Body of pancreas (tissue), 4 donors: Measurements from ENCODE around the gene SCARF2. TPM values are rescaled to one million over a fixed set of nuclear protein-coding genes. Genes with fewer than 3 reads are reported as not detected.

Source experiments
- ATAC-seq: fragments of 150-250 bp; one replicate; pipeline ENCODE4 v1.9.1; 2016
- DNase-seq, 4 donors: peaks; one replicate each; pipeline ENCODE4 v3.0.0-alpha.2; 2019
- H3K27ac ChIP-seq, 4 donors: fragments of 200-600 bp; sonication (generic); 1 replicate in 3 of 4; 2 replicates in 1 of 4; pipeline versions ENCODE4 v1.5.1 to v1.6.1; 2016 to 2019; ENCODE audit warnings: mild to moderate bottlenecking in 1 of 4, mixed read lengths in 1 of 4, moderate library complexity in 1 of 4
- H3K27me3 ChIP-seq, 2 donors: fragments of 200-600 bp; sonication (generic); one replicate each; pipeline ENCODE4 v1.6.0; 2016; ENCODE audit warnings: mild to moderate bottlenecking in 1 of 2
- H3K36me3 ChIP-seq, 2 donors: fragments of 200-600 bp; sonication (generic); replicated peaks in 1 of 2; 2 replicates each; pipeline ENCODE4 v1.5.1; 2016; ENCODE audit warnings: low read depth in 2 of 2; ENCODE audit not compliant: insufficient read depth in 1 of 2
- H3K4me1 ChIP-seq: fragments of 200-600 bp; sonication (generic); one replicate; pipeline ENCODE4 v1.6.0; 2016
- H3K4me3 ChIP-seq, 2 donors: fragments of 200-600 bp; sonication (generic); 1 replicate in 1 of 2; 2 replicates in 1 of 2; pipeline ENCODE4 v1.5.1; 2016 to 2019
- H3K9me3 ChIP-seq, 3 donors: fragments of 200-600 bp; sonication (generic); 1 replicate in 2 of 3; 2 replicates in 1 of 3; pipeline ENCODE4 v1.5.1; 2016
- CTCF ChIP-seq, 7 experiments: fragments of 450-650 bp in 4 of 7; fragments of 200-600 bp in 3 of 7; sonication (generic) in 3 of 7; IDR thresholded peaks; one replicate each; pipeline ENCODE4 v1.5.1; 2016 to 2019; ENCODE audit warnings: antibody characterized with exemption in 7 of 7
- POLR2A ChIP-seq, 3 donors: fragments of 450-650 bp; IDR thresholded peaks; one replicate each; pipeline ENCODE4 v1.6.1; 2016; ENCODE audit warnings: antibody characterized with exemption in 3 of 3, mild to moderate bottlenecking in 2 of 3
- WGBS, 2 donors: methylation state at CpG; one replicate each; pipeline ENCODE4 v1.1.5; 2017; 5-methylcytosine and 5-hydroxymethylcytosine counted together
- intact Hi-C: fragments of 100-400 bp; cut with DNase I; formaldehyde crosslinking; loops from one replicate; pipeline ENCODE4 v1.15.1; 2023
- total RNA-seq, 2 donors: library from RNA; depleted of rRNA; stranded (reverse); fragments of >200 nt; gene quantifications; one replicate each; pipeline ENCODE4 v1.1.0, GENCODE V29; 2016

Gene SCARF2
- total RNA-seq, 2 donors from 2014 or later, result 9.9 to 13.5 TPM

GRCh38 chr22:20433686-20434241, 3.9 kb downstream of the SCARF2 start:
- Histone ChIP-seq H3K4me3 (no peak overlapping the region), H3K4me1 (peaks cover 50% of the 10 kb centered on the region), H3K9me3 (no peaks in the 10 kb centered on the region), H3K27me3 (peaks cover 0 to 25% of the 10 kb centered on the region in 2 donors), H3K27ac (no peak overlapping the region), H3K36me3 (no peaks in the 10 kb centered on the region)
- WGBS, 2 donors, result 64 to 80% methylated on average over 3 to 4 of the region's 4 CpGs
- ATAC-seq (no peak), DNase-seq (no peak)
- TF ChIP-seq CTCF (IDR thresholded peaks at IDR 0.05) (no peak), POLR2A (IDR thresholded peaks at IDR 0.05) (no peak)
- intact Hi-C loops, result no loop called here

DNA sequence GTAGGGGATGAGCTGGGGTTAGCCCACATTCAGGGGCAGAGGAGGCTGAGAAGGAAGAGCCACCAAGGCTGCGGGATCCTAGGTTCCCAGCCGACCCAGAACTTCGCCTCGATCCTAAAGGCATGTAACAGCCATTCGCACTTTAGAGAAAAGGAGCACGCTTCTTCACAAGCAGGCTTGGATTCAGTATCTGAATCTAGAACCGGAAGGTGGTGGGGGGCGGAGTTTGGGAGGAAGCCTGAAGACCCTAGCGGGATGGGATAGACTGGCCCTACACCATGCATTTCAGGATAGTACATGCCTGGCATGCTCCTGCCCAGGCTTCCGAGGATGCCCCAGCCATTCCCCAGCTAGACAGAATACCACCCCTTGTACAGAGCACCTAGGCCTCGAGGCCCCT, 4.4 kb downstream of the SCARF2 start:
- 97 to 98% methylated on average over 6 to 11 of the region's 11 CpGs for WGBS, 2 donors
- Histone ChIP-seq H3K9me3 (no peaks in the 10 kb centered on the region), H3K4me1 (peaks cover 48% of the 10 kb centered on the region), H3K36me3 (no peaks in the 10 kb centered on the region), H3K4me3 (no peak overlapping the region), H3K27ac (no peak overlapping the region), H3K27me3 (peaks cover 0 to 25% of the 10 kb centered on the region in 2 donors)
- TF ChIP-seq CTCF (IDR thresholded peaks at IDR 0.05), result no peak
- DNase-seq (no peak), ATAC-seq (no peak)
- intact Hi-C loops, result no loop called here

DNA sequence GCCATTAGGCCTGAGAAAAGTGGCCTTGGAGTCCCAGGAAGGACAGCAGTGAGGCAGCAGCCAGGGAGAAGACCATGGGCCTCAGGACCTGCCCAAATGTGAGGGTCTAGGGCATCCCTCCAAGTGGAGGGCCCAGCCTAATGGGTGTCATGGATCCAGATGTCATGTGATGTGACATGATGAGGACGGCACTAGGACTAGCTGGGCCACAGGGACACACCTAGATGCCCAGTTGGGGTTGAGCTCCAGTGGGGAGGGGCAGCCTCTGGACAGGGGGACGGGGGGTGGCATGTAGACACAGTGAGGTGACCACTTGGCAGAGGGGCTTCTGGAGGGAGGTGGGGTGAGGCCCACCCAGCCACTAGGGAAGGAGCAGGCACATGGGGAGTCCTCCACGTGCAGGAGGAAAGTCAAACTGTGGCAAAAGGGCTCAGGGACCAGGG, 5.4 kb downstream of the SCARF2 start:
- peaks cover 0 to 26% of the 10 kb centered on the region in 2 donors for H3K27me3 ChIP-seq
- no peak overlapping the region for H3K4me3 ChIP-seq
- WGBS, 2 donors, result 78 to 84% methylated on average over 3 of the region's 3 CpGs

DNA sequence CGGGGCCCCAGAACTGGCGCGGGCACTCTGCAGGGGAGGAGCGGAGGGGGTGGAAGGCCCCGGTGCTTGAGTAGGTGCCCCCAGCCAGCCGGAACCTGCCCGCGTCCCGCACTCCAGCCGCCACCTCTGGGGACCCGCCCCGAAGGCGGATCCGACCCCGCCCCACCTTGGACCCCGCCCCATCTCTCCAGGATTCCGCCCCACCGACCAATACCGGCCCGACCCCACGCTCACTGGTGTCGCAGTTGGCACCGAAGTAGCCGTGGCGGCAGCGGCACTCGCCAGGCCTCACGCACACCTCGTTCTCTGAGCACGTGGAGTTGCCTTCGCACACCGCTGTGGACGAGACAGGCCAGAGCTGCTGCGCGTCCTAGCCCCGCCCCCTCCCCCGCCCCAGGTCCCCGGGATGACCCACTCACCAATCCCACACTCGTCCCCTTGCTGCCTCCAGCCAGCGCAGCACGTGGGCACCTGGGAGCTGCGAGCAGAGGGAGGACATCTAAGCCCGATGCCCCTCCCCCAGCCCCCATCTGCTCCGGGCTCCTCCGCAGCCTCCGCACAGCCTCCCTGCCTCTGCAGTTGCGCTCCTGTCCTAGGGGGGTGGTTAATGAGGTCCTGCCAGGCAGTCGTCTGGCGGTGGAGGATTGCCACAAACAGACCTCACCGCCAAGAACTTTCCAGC, 6.0 kb downstream of the SCARF2 start:
- Histone ChIP-seq H3K27ac (no peak overlapping the region), H3K4me3 (no peak overlapping the region), H3K4me1 (peaks cover 34% of the 10 kb centered on the region), H3K36me3 (no peaks in the 10 kb centered on the region), H3K9me3 (no peaks in the 10 kb centered on the region), H3K27me3 (peaks cover 0 to 25% of the 10 kb centered on the region in 2 donors)
- no peak for ATAC-seq
- DNase-seq, result no peak
- WGBS, 2 donors, result 31 to 40% methylated on average over 13 to 45 of the region's 50 CpGs
- no peak for TF ChIP-seq CTCF (IDR thresholded peaks at IDR 0.05)
- intact Hi-C loops, result no loop called here

More for the DNA sequence above, 5.4 kb downstream of the SCARF2 start:
- intact Hi-C loops, result no loop called here
- no peaks in the 10 kb centered on the region for H3K9me3 ChIP-seq
- ATAC-seq (no peak), DNase-seq (no peak)
- no peak for TF ChIP-seq CTCF (IDR thresholded peaks at IDR 0.05)
- no peak for TF ChIP-seq POLR2A (IDR thresholded peaks at IDR 0.05)
- no peaks in the 10 kb centered on the region for H3K36me3 ChIP-seq
- H3K4me1 ChIP-seq, result peaks cover 40% of the 10 kb centered on the region
- H3K27ac ChIP-seq, result no peak overlapping the region
